MM.1S (cell line): ENCODE results near the gene EPHA2.

Experiments used
- CTCF ChIP-seq: fragments of 300-600 bp; sonication (generic); IDR thresholded peaks from 2 replicates; pipeline ENCODE4 v1.5.1; 2016; ENCODE audit warnings: antibody characterized with exemption, low read length, mixed read lengths
- EZH2 ChIP-seq: fragments of 300-600 bp; sonication (generic); optimal IDR thresholded peaks from 2 replicates; pipeline ENCODE3; 2017; ENCODE audit warnings: low read depth, mild to moderate bottlenecking, antibody characterized with exemption, low read length, mixed read lengths

DNA sequence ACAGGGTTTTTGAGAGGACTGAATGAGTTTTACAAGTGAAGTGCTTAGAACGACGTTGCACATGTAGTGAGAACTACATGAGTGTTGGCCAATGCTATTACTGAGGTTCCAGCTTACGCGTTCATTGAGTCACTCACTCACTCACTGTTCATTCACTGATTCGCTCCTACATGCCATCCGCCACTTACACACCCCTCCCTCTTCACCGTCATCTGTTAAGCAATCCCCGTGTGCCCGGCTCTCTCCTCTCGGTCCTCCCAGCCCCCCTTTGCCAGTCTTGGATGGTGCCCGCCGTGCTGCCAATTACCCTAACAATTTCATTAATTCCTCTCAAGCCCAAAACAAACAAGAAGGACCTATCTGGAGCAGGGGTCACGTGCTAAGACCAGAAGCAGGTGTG is 27.3 kb upstream of the EPHA2 start:
- TF ChIP-seq CTCF (no peak), EZH2 (no peak)
